Adrenal gland (tissue), 12 donors: ENCODE measurements around the gene AREG. TPM values are rescaled to one million over a fixed set of nuclear protein-coding genes. Genes with fewer than 3 reads are reported as not detected.

Experiments used
- DNase-seq, 7 donors: peaks; one replicate each; pipeline ENCODE4 v3.0.0-alpha.2; 2019 to 2020
- H3K27ac ChIP-seq, 5 donors: fragments of 200-600 bp; sonication (generic) in 4 of 5; 1 replicate in 3 of 5; 2 replicates in 2 of 5; pipeline versions ENCODE4 v1.5.1 to v1.8.0; 2016 to 2020; ENCODE audit warnings: mild to moderate bottlenecking in 1 of 5
- H3K27me3 ChIP-seq: fragments of 200-600 bp; 2 replicates; pipeline ENCODE4 v1.8.0; 2021
- H3K36me3 ChIP-seq, 2 donors: fragments of 200-600 bp; replicated peaks in 1 of 2; 1 replicate in 1 of 2; 2 replicates in 1 of 2; pipeline versions ENCODE4 v1.5.1 to v1.8.0; 2018 to 2022
- H3K4me1 ChIP-seq, 2 donors: fragments of 200-600 bp; replicated peaks in 1 of 2; 1 replicate in 1 of 2; 2 replicates in 1 of 2; pipeline versions ENCODE4 v1.5.1 to v1.8.0; 2018 to 2021
- H3K4me3 ChIP-seq, 4 donors: fragments of 200-600 bp; sonication (generic) in 3 of 4; one replicate each; pipeline ENCODE4 v1.5.1; 2016 to 2018
- H3K9me3 ChIP-seq, 3 donors: fragments of 200-600 bp; sonication (generic) in 1 of 3; replicated peaks in 1 of 3; 1 replicate in 2 of 3; 2 replicates in 1 of 3; pipeline versions ENCODE4 v1.5.1 to v1.8.0; 2016 to 2021
- CTCF ChIP-seq, 6 experiments: fragments of 450-650 bp in 4 of 6; fragments of 200-600 bp in 2 of 6; sonication (generic) in 1 of 6; IDR thresholded peaks; 1 replicate in 5 of 6; 2 replicates in 1 of 6; pipeline versions ENCODE4 v1.5.1 to v1.8.0; 2016 to 2021; ENCODE audit warnings: antibody characterized with exemption in 6 of 6, mild to moderate bottlenecking in 2 of 6, moderate library complexity in 1 of 6
- POLR2A ChIP-seq, 2 donors: fragments of 450-650 bp; IDR thresholded peaks; one replicate each; pipeline ENCODE4 v1.6.1; 2017; ENCODE audit warnings: antibody characterized with exemption in 2 of 2, mild to moderate bottlenecking in 2 of 2, moderate library complexity in 1 of 2
- WGBS, 4 donors: extraction: QIAGEN DNeasy Blood & Tissue Kit in 2 of 4; methylation state at CpG; one replicate each; pipeline versions ENCODE4 v1.1.5 to v1.1.7; 2013 to 2017; 5-methylcytosine and 5-hydroxymethylcytosine counted together
- intact Hi-C, 2 donors: fragments of 100-400 bp; cut with DNase I; formaldehyde crosslinking; loops; one replicate each; pipeline versions ENCODE4 v1.14.1 to v1.15.0; 2022 to 2023
- polyA plus RNA-seq, 3 donors: library from polyadenylated mRNA; stranded (reverse); fragments of 200-250 nt in 2 of 3; fragments of 350-450 nt in 1 of 3; fragmentation: Illumina TruSeq in 1 of 3; extraction: RNeasy Lipid Tissue Mini Kit (QIAGEN cat#74804) in 1 of 3; gene quantifications; one replicate each; pipeline ENCODE4 v1.2.3, GENCODE V29; 2013 to 2014
- total RNA-seq, 9 donors: library from RNA; depleted of rRNA in 4 of 9; stranded (reverse); fragments of >200 nt in 4 of 9; fragments of 120-200 nt in 1 of 9; fragmentation: NEBNext Ultra II Directional in 1 of 9; extraction: Animal tissue kit (Norgen Biotek cat#: 25700) in 1 of 9; gene quantifications; one replicate each; pipeline versions ENCODE4 v1.1.0 to v1.2.4, GENCODE V29; 2013 to 2023
- donor health status: healthy with polysubstance abuse.
- donor health status: Bipolar disorder and iron deficiency.
- donor health status: DM: yes; HTN: yes; CAD: no.
- donor health status: DM: no; HTN: no; CAD: no.
- donor health status: DM: no; HTN: no; CAD: no.
- donor health status: DM: yes; HTN: yes; CAD: no.

AREG gene
- total and polyA plus RNA-seq, 12 donors: 0.32 to 4.8 (median 0.98) TPM; not detected in 3

GRCh38 chr4:74503580-74503979, 58.6 kb downstream of the AREG start:
- Histone ChIP-seq H3K4me1 (no peaks in the 10 kb centered on the region), H3K27me3 (no peaks in the 10 kb centered on the region), H3K9me3 (no peaks in the 10 kb centered on the region), H3K27ac (no peak overlapping the region), H3K4me3 (no peak overlapping the region), H3K36me3 (no peaks in the 10 kb centered on the region)
- TF ChIP-seq CTCF (IDR thresholded peaks at IDR 0.05) (no peak), POLR2A (IDR thresholded peaks at IDR 0.05) (no peak)
- 68 to 75% (median 71%) methylated on average over 2 of the region's 2 CpGs for WGBS, 4 donors
- intact Hi-C loops: no loop called here
- no peak for DNase-seq

GRCh38 chr4:74504212-74504611, 59.3 kb downstream of the AREG start:
- no peak overlapping the region for H3K27ac ChIP-seq
- intact Hi-C loops: no loop called here
- H3K27me3 ChIP-seq: no peaks in the 10 kb centered on the region
- H3K4me1 ChIP-seq: no peaks in the 10 kb centered on the region
- no peak for DNase-seq
- 36 to 59% (median 44%) methylated on average over 1 of the region's 1 CpG for WGBS, 4 donors
- no peak for TF ChIP-seq CTCF (IDR thresholded peaks at IDR 0.05)
- TF ChIP-seq POLR2A (IDR thresholded peaks at IDR 0.05): no peak
- H3K4me3 ChIP-seq: no peak overlapping the region
- H3K9me3 ChIP-seq: no peaks in the 10 kb centered on the region
- H3K36me3 ChIP-seq: no peaks in the 10 kb centered on the region

Other genes starting within 250 kb of the AREG start
- gene EPGN, start 136.7 kb upstream of the AREG start, total RNA-seq: under 1 TPM in 2 of 9 donors, not detected in 7; 0.44 to 0.46 TPM
- gene EPGN, start 136.7 kb upstream of the AREG start, polyA plus RNA-seq: under 1 TPM in 1 of 3 donors, not detected in 2; 0.07 TPM
- 1 to 10 TPM in 1 of 9 donors, under 1 TPM in 2, not detected in 6; 0.18 to 1.4 (median 0.42) TPM for gene EREG, start 80.0 kb upstream of the AREG start, total RNA-seq
- gene EREG, start 80.0 kb upstream of the AREG start, polyA plus RNA-seq: under 1 TPM in 1 of 3 donors, not detected in 2; 0.08 TPM